Measurements from ENCODE around the gene ANKMY1.
"Not testable (repeated sequence)": the region's sequence is repeated elsewhere in the genome, so short reads cannot be mapped to it uniquely, and the experiment has no call there.

ANKMY1 gene

GRCh38 chr2:240500561-240501423, 57.0 kb downstream of the ANKMY1 start:
- DNase-seq: no peak

GRCh38 chr2:240499309-240500301, 58.2 kb downstream of the ANKMY1 start:
- no peak for DNase-seq

GRCh38 chr2:240498958-240499260, 58.9 kb downstream of the ANKMY1 start:
- DNase-seq: no peak

- no peak for DNase-seq
These were observed 59.4 kb downstream of the ANKMY1 start for GRCh38 chr2:240498171-240498957.

GRCh38 chr2:240497082-240497481, 60.7 kb downstream of the ANKMY1 start:
- not testable (repeated sequence) for DNase-seq

- not testable (repeated sequence) for DNase-seq
These were observed 62.8 kb downstream of the ANKMY1 start for GRCh38 chr2:240494942-240495341.

GRCh38 chr2:240494194-240494793, 63.5 kb downstream of the ANKMY1 start:
- no peak for DNase-seq

- no peak for DNase-seq
These were observed 66.3 kb downstream of the ANKMY1 start for GRCh38 chr2:240491483-240491882.

- no peak for DNase-seq
These were observed 75.6 kb downstream of the ANKMY1 start for GRCh38 chr2:240482141-240482540.

- no peak for DNase-seq
These were observed 76.1 kb downstream of the ANKMY1 start for GRCh38 chr2:240481720-240482119.

GRCh38 chr2:240480834-240481623, 76.8 kb downstream of the ANKMY1 start:
- no peak for DNase-seq

- no peak for DNase-seq
These were observed 78.7 kb downstream of the ANKMY1 start for GRCh38 chr2:240479111-240479501.

GRCh38 chr2:240478346-240479110, 79.3 kb downstream of the ANKMY1 start:
- no peak for DNase-seq

GRCh38 chr2:240477916-240478315, 79.9 kb downstream of the ANKMY1 start:
- DNase-seq: no peak

GRCh38 chr2:240473211-240473610, 84.6 kb downstream of the ANKMY1 start:
- no peak for DNase-seq

- no peak for DNase-seq
These were observed 85.6 kb downstream of the ANKMY1 start for GRCh38 chr2:240472078-240472790.

GRCh38 chr2:240469740-240470139, 88.0 kb downstream of the ANKMY1 start:
- no peak for DNase-seq

GRCh38 chr2:240469239-240469636, 88.5 kb downstream of the ANKMY1 start:
- DNase-seq: no peak

GRCh38 chr2:240468303-240469238, 89.2 kb downstream of the ANKMY1 start:
- no peak for DNase-seq
